Measurements from ENCODE around the gene ROCK2. TPM values are rescaled to one million over a fixed set of nuclear protein-coding genes. Genes with fewer than 3 reads are reported as not detected.

The ROCK2 gene
- total RNA-seq, 2 donors from 2014 or later = 13.7 to 22.4 TPM

DNA sequence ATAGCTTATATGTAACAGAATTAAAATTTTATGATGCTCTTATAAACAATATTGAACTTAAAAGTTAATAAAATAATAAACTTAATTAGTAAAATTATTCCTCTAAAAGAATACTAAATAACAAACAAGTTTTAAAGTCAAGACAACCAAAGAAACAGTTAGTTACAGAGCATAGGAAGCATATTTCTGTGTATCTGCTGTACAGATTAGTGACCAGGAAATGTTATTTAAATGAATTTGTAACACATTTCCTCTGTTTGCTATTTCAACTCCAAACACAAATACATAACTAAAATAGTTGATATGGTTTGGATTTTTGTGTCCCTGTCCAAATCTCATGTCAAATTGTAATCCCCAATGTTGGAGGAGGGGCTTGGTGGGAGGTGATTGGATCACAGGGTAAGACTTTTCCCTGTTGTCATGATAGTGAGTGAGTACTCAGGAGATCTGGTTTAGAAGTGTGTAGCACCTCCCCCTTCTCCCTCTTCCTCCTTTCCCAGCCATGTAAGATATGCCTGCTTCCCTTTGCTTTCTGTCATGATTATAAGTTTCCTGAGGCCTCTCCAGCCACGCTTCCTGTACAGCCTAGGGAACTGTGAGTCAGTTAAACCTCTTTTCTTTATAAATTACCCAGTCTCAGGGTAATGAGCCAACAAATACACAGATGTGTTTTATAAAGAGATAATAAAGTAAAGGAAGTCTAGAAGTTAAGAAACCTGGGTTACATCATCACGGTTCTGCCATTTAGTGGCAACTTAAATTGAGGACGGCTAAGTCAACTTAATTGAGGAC lies 51.8 kb downstream of the ROCK2 start:
- no peaks in the 10 kb centered on the region for H3K9me3 Mint-ChIP-seq
- H3K36me3 Mint-ChIP-seq (ENCODE audit: low read depth) = no peaks in the 10 kb centered on the region
- H3K27ac Mint-ChIP-seq = peak overlapping the region; percentile 33

DNA sequence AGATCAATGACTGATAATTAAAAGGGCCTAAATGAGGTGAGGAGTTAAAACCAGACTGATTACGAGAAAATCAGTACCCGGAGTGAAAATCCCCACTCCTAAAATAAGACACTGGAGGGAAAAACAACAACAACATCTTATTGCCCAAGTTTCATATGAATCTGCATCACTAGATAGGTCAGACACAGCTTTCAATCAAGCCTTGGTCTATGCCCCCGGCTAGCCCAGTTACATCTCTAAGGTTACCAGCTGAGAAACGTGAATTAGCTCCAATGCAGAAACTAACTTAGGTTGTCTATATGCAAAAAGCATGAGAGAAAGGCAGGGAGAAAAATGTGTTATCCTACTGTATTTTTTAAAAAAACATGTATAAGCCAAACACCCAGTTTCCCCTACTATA lies 53.7 kb downstream of the ROCK2 start:
- Mint-ChIP-seq H3K27me3 (no peaks in the 10 kb centered on the region), H3K4me3 (no peak overlapping the region), H3K4me1 (peaks cover 17% of the 10 kb centered on the region), H3K9me3 (no peaks in the 10 kb centered on the region), H3K27ac (no peak overlapping the region), H3K36me3 (ENCODE audit: low read depth) (peaks cover 7% of the 10 kb centered on the region)
- ATAC-seq (replicated peaks) = no peak

More for the DNA sequence above, 51.8 kb downstream of the ROCK2 start:
- ATAC-seq (replicated peaks) = peak; percentile 37
- Mint-ChIP-seq H3K4me1 (peaks cover 17% of the 10 kb centered on the region), H3K27me3 (no peaks in the 10 kb centered on the region), H3K4me3 (no peak overlapping the region)

DNA sequence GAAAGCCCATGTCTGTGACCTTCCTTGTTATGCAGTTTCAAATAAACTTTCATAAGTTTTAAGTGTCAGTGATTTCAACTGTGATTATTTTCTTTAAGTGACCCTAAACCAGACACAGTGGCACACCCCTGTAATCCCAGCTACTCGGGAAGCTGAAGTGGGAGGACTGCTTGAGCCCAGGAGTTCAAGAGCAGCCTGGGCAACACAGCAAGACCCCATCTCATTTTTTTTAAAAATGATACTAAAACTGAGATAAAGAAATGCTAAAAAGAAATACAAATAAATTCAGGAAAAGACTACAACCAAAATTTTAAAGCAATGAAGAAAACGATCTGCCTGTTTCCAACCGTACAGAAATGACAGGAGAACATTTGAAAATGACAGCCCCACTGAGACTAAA lies 54.2 kb downstream of the ROCK2 start:
- Mint-ChIP-seq H3K4me3 (no peak overlapping the region), H3K27me3 (no peaks in the 10 kb centered on the region), H3K4me1 (peaks cover 17% of the 10 kb centered on the region), H3K27ac (no peak overlapping the region), H3K36me3 (ENCODE audit: low read depth) (peaks cover 12% of the 10 kb centered on the region), H3K9me3 (no peaks in the 10 kb centered on the region)
- no peak for ATAC-seq (replicated peaks)

DNA sequence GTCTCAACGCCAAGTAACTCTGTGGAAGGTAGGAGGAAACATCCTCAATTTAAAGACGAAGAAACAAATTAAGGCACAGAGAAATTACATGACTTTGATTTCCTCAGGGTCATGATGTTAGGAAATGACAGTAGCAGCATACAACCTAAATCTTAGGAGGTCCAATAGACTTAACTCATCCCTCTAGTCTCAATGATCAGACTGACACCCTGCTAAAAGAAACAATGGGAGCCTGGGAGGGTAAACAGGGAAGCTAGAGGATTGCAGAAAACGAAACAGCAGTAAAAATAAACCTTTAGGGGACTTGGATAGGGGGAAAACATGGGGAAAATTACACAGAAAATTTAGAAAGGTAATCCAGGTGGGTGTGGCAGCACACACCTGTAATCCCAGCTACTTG lies 56.0 kb downstream of the ROCK2 start:
- Mint-ChIP-seq H3K4me3 (no peak overlapping the region), H3K27ac (no peak overlapping the region), H3K36me3 (ENCODE audit: low read depth) (peaks cover 30% of the 10 kb centered on the region), H3K9me3 (no peaks in the 10 kb centered on the region), H3K4me1 (peaks cover 17% of the 10 kb centered on the region), H3K27me3 (no peaks in the 10 kb centered on the region)
- no peak for ATAC-seq (replicated peaks)

DNA sequence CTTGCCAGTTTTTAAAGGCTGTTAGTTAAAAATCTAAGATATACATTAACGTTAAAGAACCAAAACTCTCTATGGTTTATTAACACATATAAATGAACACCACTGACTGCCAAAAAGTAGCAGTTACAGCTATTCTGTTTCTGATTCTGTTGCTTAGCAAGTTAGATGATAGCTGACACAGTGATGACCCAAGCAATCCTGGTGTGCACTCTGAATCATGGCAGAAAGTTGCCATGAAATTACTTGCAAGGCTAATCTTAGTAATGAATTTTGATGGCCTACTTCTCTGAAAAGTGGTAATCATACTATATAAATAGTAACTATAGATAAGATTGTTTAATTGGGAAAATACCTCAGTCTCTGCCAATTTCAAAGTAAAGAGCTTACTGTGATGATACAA lies 57.7 kb downstream of the ROCK2 start:
- Mint-ChIP-seq H3K4me3 (no peak overlapping the region), H3K9me3 (no peaks in the 10 kb centered on the region), H3K4me1 (peaks cover 8% of the 10 kb centered on the region), H3K36me3 (ENCODE audit: low read depth) (peaks cover 44% of the 10 kb centered on the region), H3K27me3 (no peaks in the 10 kb centered on the region), H3K27ac (no peak overlapping the region)
- ATAC-seq (replicated peaks) = peak; percentile 32

DNA sequence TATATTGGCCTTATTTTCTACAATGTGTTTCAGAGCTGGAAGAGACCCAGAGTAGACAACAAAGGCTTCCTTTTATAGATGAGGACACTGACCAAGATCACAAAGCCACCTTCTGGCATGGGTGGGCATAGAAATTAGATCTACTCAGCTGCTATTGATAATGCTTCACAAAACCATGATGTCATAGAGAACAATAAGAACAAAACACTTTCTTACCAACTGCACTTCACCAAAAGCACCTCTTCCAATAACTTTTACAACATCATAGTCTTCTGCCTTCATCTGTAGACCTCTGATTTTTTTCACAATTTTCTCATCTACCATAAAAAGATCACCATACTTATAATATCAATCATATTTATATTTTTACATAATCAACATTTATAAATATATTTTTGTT lies 58.1 kb downstream of the ROCK2 start:
- no peak overlapping the region for H3K4me3 Mint-ChIP-seq
- H3K36me3 Mint-ChIP-seq (ENCODE audit: low read depth) = peaks cover 48% of the 10 kb centered on the region
- peaks cover 5% of the 10 kb centered on the region for H3K4me1 Mint-ChIP-seq
- H3K27me3 Mint-ChIP-seq = no peaks in the 10 kb centered on the region
- no peaks in the 10 kb centered on the region for H3K9me3 Mint-ChIP-seq
- no peak overlapping the region for H3K27ac Mint-ChIP-seq
- no peak for ATAC-seq (replicated peaks)

DNA sequence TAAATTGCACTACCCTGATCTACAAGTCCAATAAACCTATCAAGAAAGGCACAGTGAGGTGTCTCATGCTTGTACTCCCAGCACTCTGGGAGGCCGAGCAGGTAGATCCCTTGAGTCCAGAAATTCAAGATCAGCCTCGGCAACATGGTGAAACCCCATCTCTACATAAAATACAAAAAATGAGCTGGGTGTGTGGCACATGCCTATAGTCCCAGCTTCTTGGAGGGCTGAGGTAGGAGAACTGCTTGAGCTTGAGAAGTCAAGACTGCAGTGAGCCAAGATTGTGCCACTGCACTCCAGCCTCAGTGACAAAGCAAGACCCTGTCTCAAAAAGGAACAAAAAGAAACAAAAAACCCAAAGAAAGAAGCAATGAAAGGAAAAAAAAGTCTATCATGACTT lies 58.9 kb downstream of the ROCK2 start:
- no peak for ATAC-seq (replicated peaks)
- Mint-ChIP-seq H3K27ac (no peak overlapping the region), H3K27me3 (no peaks in the 10 kb centered on the region), H3K4me1 (peaks cover 2% of the 10 kb centered on the region), H3K4me3 (no peak overlapping the region), H3K9me3 (no peaks in the 10 kb centered on the region), H3K36me3 (ENCODE audit: low read depth) (peaks cover 55% of the 10 kb centered on the region)

DNA sequence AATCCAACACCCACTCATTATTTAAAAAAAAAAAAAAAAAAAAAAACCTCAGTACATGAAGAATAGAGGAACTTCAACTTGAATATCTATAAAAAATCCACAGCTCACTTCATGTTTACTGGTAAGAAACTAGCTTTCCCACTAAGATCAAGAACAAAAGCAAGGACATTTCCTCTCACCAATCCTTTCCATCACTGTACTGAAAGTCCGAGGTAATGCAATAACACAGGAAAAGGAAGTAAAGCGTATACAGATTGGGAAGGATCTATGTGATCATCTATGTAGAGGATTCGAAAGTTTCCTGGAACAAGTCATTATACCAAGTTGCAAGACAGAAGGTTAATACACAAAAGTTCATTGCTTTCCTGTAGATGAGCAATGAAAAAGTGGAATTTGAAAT lies 63.2 kb downstream of the ROCK2 start:
- Mint-ChIP-seq H3K4me3 (no peak overlapping the region), H3K27ac (no peak overlapping the region), H3K36me3 (ENCODE audit: low read depth) (peaks cover 66% of the 10 kb centered on the region), H3K27me3 (no peaks in the 10 kb centered on the region), H3K4me1 (peaks cover 5% of the 10 kb centered on the region), H3K9me3 (no peaks in the 10 kb centered on the region)
- ATAC-seq (replicated peaks) = no peak

DNA sequence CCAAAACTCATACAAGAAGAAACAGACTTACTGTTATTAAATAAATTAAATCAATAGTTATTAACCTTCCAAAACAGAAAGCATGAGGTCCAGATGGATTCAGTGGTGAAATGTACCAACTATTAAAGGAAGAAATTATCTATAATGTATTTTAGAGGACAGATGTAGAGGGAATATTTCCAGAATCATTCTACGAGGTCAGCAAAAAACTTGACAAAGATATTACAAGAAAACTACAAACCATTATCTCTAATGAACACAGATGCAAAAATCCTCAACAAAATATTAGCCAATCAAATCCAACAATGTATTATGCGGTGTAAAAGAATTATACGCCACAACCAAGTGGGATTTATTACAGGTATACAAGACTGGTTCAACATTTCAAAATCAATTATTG lies 63.7 kb downstream of the ROCK2 start:
- H3K9me3 Mint-ChIP-seq = no peaks in the 10 kb centered on the region
- H3K27ac Mint-ChIP-seq = no peak overlapping the region
- H3K27me3 Mint-ChIP-seq = no peaks in the 10 kb centered on the region
- ATAC-seq (replicated peaks) = no peak
- no peak overlapping the region for H3K4me3 Mint-ChIP-seq
- peaks cover 10% of the 10 kb centered on the region for H3K4me1 Mint-ChIP-seq
- peaks cover 61% of the 10 kb centered on the region for H3K36me3 Mint-ChIP-seq (ENCODE audit: low read depth)

DNA sequence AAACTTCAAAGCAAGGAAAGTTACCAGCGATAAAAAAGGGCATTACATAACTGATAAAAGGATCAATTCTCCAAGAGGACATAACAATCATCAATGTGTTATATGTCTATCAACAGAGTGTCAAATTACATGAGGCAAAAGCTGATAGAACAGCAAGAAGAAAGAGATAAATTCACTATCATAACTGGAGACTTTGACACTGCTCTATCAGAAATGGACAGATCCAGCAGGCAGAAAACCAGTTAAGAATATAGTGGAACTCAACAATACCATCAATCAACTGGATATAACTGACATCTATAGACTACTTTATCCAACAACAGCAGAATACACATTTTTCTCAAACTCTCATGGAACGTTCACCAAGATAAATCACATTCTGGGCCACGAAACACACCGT lies 65.0 kb downstream of the ROCK2 start:
- Mint-ChIP-seq H3K4me3 (no peak overlapping the region), H3K27ac (no peak overlapping the region), H3K4me1 (peaks cover 17% of the 10 kb centered on the region), H3K9me3 (no peaks in the 10 kb centered on the region), H3K36me3 (ENCODE audit: low read depth) (peaks cover 48% of the 10 kb centered on the region), H3K27me3 (no peaks in the 10 kb centered on the region)
- ATAC-seq (replicated peaks) = no peak

DNA sequence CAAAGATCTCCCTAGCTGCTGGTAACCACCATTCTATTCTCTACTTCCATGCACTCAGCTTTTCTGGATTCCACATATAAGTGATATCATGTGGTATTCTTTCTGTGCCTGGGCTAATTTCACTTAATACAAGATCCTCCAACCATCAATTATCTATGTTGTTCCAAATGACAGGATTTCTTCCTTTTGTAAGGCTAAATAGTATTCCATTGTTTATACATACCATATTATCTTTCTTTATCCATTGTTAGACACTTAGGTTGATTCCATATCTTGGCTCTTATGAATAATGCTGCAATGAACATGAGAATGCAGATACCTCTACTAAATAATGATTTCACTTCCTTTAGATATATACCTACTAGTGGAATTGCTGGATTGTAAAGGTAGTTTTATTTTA lies 66.2 kb downstream of the ROCK2 start:
- no peaks in the 10 kb centered on the region for H3K27me3 Mint-ChIP-seq
- H3K4me1 Mint-ChIP-seq = peaks cover 23% of the 10 kb centered on the region
- no peak overlapping the region for H3K27ac Mint-ChIP-seq
- H3K4me3 Mint-ChIP-seq = no peak overlapping the region
- H3K36me3 Mint-ChIP-seq (ENCODE audit: low read depth) = peaks cover 37% of the 10 kb centered on the region
- no peaks in the 10 kb centered on the region for H3K9me3 Mint-ChIP-seq
- ATAC-seq (replicated peaks) = no peak

DNA sequence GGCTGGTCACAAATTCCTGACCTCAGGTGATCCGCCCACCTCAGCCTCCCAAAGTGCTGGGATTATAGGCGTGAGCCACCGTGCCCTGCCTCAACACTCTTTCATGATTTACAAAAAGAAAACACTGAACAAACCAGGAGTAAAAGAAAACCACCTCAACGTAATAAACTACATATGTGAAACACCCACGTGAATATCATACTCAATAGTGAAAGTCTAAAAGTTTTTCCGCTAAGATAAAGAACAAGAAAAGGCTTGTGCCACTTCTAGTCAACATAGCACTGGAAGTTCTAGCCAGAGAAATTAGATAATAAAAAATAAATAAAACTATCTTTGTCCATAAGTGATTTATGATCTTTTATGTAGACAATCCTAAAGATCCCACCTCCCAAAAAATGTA lies 68.5 kb downstream of the ROCK2 start:
- H3K4me3 Mint-ChIP-seq = peak overlapping the region; percentile 34
- H3K9me3 Mint-ChIP-seq = no peaks in the 10 kb centered on the region
- H3K27me3 Mint-ChIP-seq = no peaks in the 10 kb centered on the region
- peak; percentile 64 for ATAC-seq (replicated peaks)
- peak overlapping the region; percentile 60 for H3K27ac Mint-ChIP-seq
- H3K4me1 Mint-ChIP-seq = peaks cover 27% of the 10 kb centered on the region
- peaks cover 24% of the 10 kb centered on the region for H3K36me3 Mint-ChIP-seq (ENCODE audit: low read depth)

DNA sequence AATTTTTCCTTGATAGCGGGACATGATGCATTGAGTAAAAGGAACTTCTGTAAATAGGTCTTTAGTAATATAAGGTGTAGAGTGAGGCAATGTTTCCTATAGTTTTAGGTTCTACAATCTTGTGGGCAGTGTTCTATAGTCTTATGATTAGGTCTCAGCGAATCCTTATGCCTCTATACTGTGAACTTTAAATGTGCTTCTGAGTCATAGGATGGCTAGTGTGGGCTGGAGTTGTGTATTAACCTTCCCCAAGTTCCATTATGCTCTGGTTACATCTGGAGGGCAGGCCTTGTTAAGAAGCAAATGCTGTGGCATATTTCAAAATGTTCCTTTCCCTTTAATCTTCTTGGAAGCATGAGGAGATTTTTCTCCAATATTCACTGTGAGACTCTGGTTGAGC lies 73.5 kb downstream of the ROCK2 start:
- peaks cover 25% of the 10 kb centered on the region for H3K4me1 Mint-ChIP-seq
- no peak overlapping the region for H3K4me3 Mint-ChIP-seq
- ATAC-seq (replicated peaks) = peak; percentile 81
- H3K27ac Mint-ChIP-seq = peak overlapping the region; percentile 1
- H3K36me3 Mint-ChIP-seq (ENCODE audit: low read depth) = peaks cover 16% of the 10 kb centered on the region
- no peaks in the 10 kb centered on the region for H3K9me3 Mint-ChIP-seq
- H3K27me3 Mint-ChIP-seq = no peaks in the 10 kb centered on the region

DNA sequence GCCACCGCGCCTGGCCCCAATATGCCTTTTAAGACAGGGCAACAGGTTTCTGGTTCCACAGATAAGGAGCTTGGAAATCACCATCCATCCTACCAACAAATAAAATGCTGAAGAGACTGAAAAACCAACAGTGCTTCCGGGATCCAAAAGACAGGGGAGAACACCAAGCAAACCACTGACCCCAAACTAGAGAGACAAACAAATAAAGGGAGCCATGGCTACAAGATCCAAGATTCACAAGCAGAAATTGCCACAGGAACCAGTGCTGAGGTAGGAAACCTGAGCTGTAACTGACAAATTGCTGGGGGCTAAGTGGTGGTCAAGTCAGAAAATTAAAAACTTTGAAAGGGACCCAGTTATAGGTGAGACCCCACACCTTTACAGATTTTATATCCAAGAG lies 76.5 kb downstream of the ROCK2 start:
- no peaks in the 10 kb centered on the region for H3K27me3 Mint-ChIP-seq
- no peak for ATAC-seq (replicated peaks)
- H3K27ac Mint-ChIP-seq = no peak overlapping the region

DNA sequence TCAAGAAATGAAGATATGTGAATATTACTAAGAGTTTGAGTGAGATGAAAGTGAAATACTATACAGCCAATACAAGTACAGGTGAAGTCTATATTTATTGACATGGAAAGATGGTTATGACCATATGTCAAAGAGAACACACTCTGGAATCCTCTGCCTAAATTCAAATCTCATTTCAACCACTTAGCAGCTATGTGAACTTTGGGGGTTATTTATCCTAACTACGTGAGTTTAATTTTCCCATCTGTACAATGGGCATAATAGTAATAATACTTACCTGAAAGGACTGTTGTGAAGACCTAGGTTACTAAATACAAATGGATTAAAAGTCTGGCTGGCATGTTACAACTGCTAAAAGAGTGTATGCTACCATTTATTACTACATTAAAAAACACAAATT lies 79.6 kb downstream of the ROCK2 start:
- no peak for ATAC-seq (replicated peaks)
- H3K27ac Mint-ChIP-seq = no peak overlapping the region
- H3K36me3 Mint-ChIP-seq (ENCODE audit: low read depth) = no peaks in the 10 kb centered on the region
- H3K27me3 Mint-ChIP-seq = no peaks in the 10 kb centered on the region
- H3K9me3 Mint-ChIP-seq = no peaks in the 10 kb centered on the region
- no peak overlapping the region for H3K4me3 Mint-ChIP-seq
- no peaks in the 10 kb centered on the region for H3K4me1 Mint-ChIP-seq

More for the DNA sequence above, 76.5 kb downstream of the ROCK2 start:
- peaks cover 10% of the 10 kb centered on the region for H3K4me1 Mint-ChIP-seq
- no peaks in the 10 kb centered on the region for H3K9me3 Mint-ChIP-seq
- H3K4me3 Mint-ChIP-seq = no peak overlapping the region
- peaks cover 16% of the 10 kb centered on the region for H3K36me3 Mint-ChIP-seq (ENCODE audit: low read depth)

Measured in activated T-helper 17 cell treated with anti-CD3 and anti-CD28 coated beads, Interleukin-2, amount 50 U/mL, for 72 hours (primary cell).